ENCODE data around the gene ASTN2. TPM values are rescaled to one million over a fixed set of nuclear protein-coding genes. Genes with fewer than 3 reads are reported as not detected.

The ASTN2 gene
- total RNA-seq, 4 donors from 2014 or later, result 0.97 to 4.7 (median 3.0) TPM

DNA sequence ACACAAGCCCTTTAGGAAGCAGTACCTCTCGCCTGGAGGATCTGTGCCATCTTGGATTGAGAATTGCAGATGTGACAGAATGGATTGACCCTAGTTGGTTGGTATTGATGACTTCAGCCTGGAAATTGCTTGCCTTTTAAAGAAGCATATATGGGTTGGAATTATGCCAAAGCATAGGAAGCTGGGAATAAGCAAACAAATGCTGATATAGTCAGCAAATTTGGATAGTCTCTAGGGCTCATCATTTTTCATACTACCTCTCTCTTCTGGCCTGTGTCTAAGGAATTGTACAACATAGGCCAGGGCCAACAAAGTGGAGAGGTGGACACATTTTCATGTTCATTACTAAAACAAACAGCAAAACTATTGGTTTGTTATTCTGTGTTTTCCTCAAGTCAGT lies 714.6 kb downstream of the ASTN2 start:
- no peak for TF ChIP-seq POLR2A (IDR thresholded peaks at IDR 0.05)
- TF ChIP-seq CTCF (IDR thresholded peaks at IDR 0.05), result no peak
- no peak for DNase-seq (ENCODE audit: low spot score in 2 of 2)
- no peak overlapping the region for H3K4me3 ChIP-seq (ENCODE audit: low read depth, poor library complexity, severe bottlenecking)
- intact Hi-C loops (cut with DNase I; ENCODE audit: low total_unique reads), result no loop called here
- WGBS, 2 donors, result 96 to 97% methylated on average over 1 of the region's 1 CpG

- H3K4me3 ChIP-seq (ENCODE audit: low read depth, poor library complexity, severe bottlenecking), result no peak overlapping the region
- 92 to 96% methylated on average over 16 of the region's 16 CpGs for WGBS, 2 donors
- intact Hi-C loops (cut with DNase I; ENCODE audit: low total_unique reads), result no loop called here
- no peak for TF ChIP-seq POLR2A (IDR thresholded peaks at IDR 0.05)
- TF ChIP-seq CTCF (IDR thresholded peaks at IDR 0.05), result no peak
- DNase-seq (ENCODE audit: low spot score in 2 of 2), result no peak
Measured at GRCh38 chr9:116697887-116698286, 717.0 kb downstream of the ASTN2 start.

DNA sequence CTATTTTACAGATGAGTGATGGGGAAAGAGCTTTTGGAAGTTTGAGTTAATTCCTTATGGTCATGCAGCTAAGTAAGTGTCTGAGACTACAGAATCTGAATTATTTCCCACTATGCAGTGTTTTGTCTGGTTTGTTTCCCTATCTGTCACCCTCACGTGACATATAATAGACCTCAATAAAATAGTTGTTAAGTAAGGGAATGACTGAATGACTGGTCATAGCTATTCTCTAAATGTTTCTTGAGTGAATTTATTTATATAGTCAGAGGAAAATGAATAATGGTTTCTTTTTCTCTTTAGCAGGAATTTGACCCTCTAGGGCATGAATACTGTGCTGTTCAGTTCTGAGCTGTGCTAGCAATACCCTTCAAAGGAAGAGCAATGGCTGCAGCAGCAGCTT lies 717.5 kb downstream of the ASTN2 start:
- 84 to 86% methylated on average over 1 of the region's 1 CpG for WGBS, 2 donors
- intact Hi-C loops (cut with DNase I; ENCODE audit: low total_unique reads), result no loop called here
- TF ChIP-seq CTCF (IDR thresholded peaks at IDR 0.05) (no peak), POLR2A (IDR thresholded peaks at IDR 0.05) (no peak)
- no peak for DNase-seq (ENCODE audit: low spot score in 2 of 2)
- no peak overlapping the region for H3K4me3 ChIP-seq (ENCODE audit: low read depth, poor library complexity, severe bottlenecking)

GRCh38 chr9:116695438-116695837 lies 719.4 kb downstream of the ASTN2 start:
- intact Hi-C loops (cut with DNase I; ENCODE audit: low total_unique reads), result no loop called here
- H3K4me3 ChIP-seq (ENCODE audit: low read depth, poor library complexity, severe bottlenecking), result no peak overlapping the region

GRCh38 chr9:116694785-116695291 lies 720.0 kb downstream of the ASTN2 start:
- intact Hi-C loops (cut with DNase I; ENCODE audit: low total_unique reads), result no loop called here
- DNase-seq (ENCODE audit: low spot score in 2 of 2), result no peak
- WGBS, 2 donors, result 95 to 98% methylated on average over 4 of the region's 4 CpGs
- TF ChIP-seq POLR2A (IDR thresholded peaks at IDR 0.05), result no peak
- TF ChIP-seq CTCF (IDR thresholded peaks at IDR 0.05), result no peak
- no peak overlapping the region for H3K4me3 ChIP-seq (ENCODE audit: low read depth, poor library complexity, severe bottlenecking)

More at GRCh38 chr9:116695438-116695837, 719.4 kb downstream of the ASTN2 start:
- whole genome bisulfite sequencing, 2 donors, result 44 to 46% methylated on average over 3 of the region's 3 CpGs
- TF ChIP-seq CTCF (IDR thresholded peaks at IDR 0.05) (no peak), POLR2A (IDR thresholded peaks at IDR 0.05) (no peak)
- peak in 1 of 2 donors; percentile 26 for DNase-seq (ENCODE audit: low spot score in 2 of 2)

DNA sequence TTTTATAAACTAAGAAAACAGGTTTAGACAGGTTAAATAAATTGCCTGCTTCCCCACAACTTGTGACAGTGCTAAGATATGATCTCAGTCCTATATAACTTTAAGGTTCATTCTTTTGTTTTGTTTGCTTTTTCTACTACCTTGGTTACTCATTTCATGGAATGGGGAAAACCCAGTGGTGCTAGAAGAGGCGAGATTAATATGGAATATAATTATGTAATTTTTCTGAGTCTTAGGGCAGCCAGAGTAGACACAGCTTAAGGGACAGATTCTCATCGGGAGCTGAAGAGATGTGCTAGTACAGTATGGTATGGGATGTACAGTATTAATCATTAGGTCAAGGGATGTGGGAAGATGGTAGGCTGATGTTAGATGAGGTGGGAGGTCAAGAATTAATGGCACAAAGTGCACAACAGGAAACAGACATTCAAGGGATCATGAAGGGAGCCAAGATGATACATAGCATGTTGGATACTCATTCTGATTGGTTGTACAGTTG lies 721.6 kb downstream of the ASTN2 start:
- intact Hi-C loops (cut with DNase I; ENCODE audit: low total_unique reads), result no loop called here
- no peak for TF ChIP-seq POLR2A (IDR thresholded peaks at IDR 0.05)
- TF ChIP-seq CTCF (IDR thresholded peaks at IDR 0.05), result no peak
- DNase-seq (ENCODE audit: low spot score in 2 of 2), result no peak
- WGBS, 2 donors, result 29 to 30% methylated on average over 2 of the region's 2 CpGs
- H3K4me3 ChIP-seq (ENCODE audit: low read depth, poor library complexity, severe bottlenecking), result no peak overlapping the region

Data from lower leg skin (tissue), 4 donors.